ENCODE results near the gene DEDD. TPM values are rescaled to one million over a fixed set of nuclear protein-coding genes. Genes with fewer than 3 reads are reported as not detected.

DEDD gene
- polyA plus RNA-seq, 3 donors: 40.9 to 56.3 (median 42.2) TPM

DNA sequence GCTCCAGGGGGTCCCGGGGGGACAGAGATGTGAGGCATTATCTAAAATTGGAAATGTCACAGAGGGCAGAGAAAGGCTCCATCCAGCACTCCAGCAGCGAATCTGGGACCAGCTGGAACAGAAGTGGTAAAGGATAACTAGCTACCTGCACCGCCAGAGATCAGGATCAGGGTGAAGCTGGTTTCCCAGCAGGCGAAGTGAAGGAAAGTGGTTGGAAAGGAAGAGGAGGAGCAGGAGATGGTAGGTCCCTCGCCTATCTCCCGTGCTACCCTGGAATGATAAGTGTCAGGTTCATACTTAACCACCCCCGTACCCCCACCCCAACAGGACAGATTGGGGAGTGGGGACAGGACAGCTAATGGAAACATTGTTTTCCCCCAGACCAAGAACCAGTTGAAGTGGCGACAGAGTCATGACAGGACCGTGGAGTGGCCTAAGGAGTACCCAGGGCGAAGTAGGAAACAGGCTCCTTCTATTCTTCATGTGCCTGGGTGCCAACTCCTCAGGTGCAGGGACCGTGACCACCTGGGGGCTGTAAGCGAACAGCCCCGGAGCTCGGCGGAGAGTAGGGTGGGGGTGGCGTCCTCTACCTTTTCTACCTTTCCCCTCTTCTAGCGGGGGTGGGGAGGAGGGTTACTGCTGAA lies 44.1 kb upstream of the DEDD start:
- no peaks in the 10 kb centered on the region for H3K27me3 ChIP-seq (ENCODE audit: control insufficient read depth in 2 of 2, insufficient read depth in 2 of 2, low read length in 2 of 2)
- H3K27me3 Mint-ChIP-seq (ENCODE audit: low read depth in 3 of 3): no peaks in the 10 kb centered on the region
- no peaks in the 10 kb centered on the region for H4K20me1 ChIP-seq (ENCODE audit: insufficient read depth, low read length)
- peaks cover 42 to 47% of the 10 kb centered on the region in 2 donors for H3K36me3 Mint-ChIP-seq
- no peaks in the 10 kb centered on the region for H3K9me3 Mint-ChIP-seq
- peaks cover 35% of the 10 kb centered on the region for H3K4me1 Mint-ChIP-seq
- intact Hi-C loops (cut with micrococcal nuclease): no loop called here
- peak overlapping the region; percentile 71 to 90 for H3K27ac ChIP-seq (ENCODE audit: low read depth in 1 of 2, low read length in 2 of 2)
- peak overlapping the region; percentile 94 for H2AFZ ChIP-seq (ENCODE audit: insufficient read depth, low read depth, low read length, poor library complexity, severe bottlenecking)
- H3K4me2 ChIP-seq (replicated peaks; ENCODE audit: extremely low read depth, low read length, poor library complexity, severe bottlenecking): peak overlapping the region; percentile 93
- no peak for TF ChIP-seq CTCF (IDR thresholded peaks at IDR 0.05)
- no peak for DNase-seq
- 52% methylated on average over 6 of the region's 17 CpGs for WGBS (ENCODE audit: insufficient coverage)
- no peaks in the 10 kb centered on the region for H3K9me3 ChIP-seq (replicated peaks in 1 of 2; ENCODE audit: control insufficient read depth in 1 of 2, insufficient read depth in 1 of 2, low read length in 2 of 2)
- peak overlapping the region; percentile 99 to 100 for H3K4me3 Mint-ChIP-seq
- peaks cover 41 to 44% of the 10 kb centered on the region in 2 donors for H3K36me3 ChIP-seq (replicated peaks in 1 of 2; ENCODE audit: control insufficient read depth in 1 of 2, insufficient read depth in 2 of 2, low read length in 2 of 2)
- H3K79me2 ChIP-seq (ENCODE audit: insufficient read depth, low read length): peaks cover 19% of the 10 kb centered on the region
- peak overlapping the region; percentile 95 to 100 (median 99) for H3K27ac Mint-ChIP-seq
- peaks cover 31 to 37% of the 10 kb centered on the region in 2 donors for H3K4me1 ChIP-seq (ENCODE audit: control insufficient read depth in 1 of 2, insufficient read depth in 2 of 2, low read length in 2 of 2)
- peak overlapping the region; percentile 66 to 95 (median 78) for H3K4me3 ChIP-seq (replicated peaks in 1 of 3; ENCODE audit: low read depth in 2 of 3, low read length in 3 of 3)
- peak overlapping the region; percentile 83 for H3K9ac ChIP-seq (ENCODE audit: insufficient read depth, low read length, poor library complexity, severe bottlenecking)

- Histone ChIP-seq H3K4me2 (replicated peaks; ENCODE audit: extremely low read depth, low read length, poor library complexity, severe bottlenecking) (peak overlapping the region; percentile 93), H2AFZ (ENCODE audit: insufficient read depth, low read depth, low read length, poor library complexity, severe bottlenecking) (no peak overlapping the region), H3K27ac (ENCODE audit: low read depth in 1 of 2, low read length in 2 of 2) (no peak overlapping the region), H3K79me2 (ENCODE audit: insufficient read depth, low read length) (peaks cover 19% of the 10 kb centered on the region), H3K9ac (ENCODE audit: insufficient read depth, low read length, poor library complexity, severe bottlenecking) (no peak overlapping the region), H3K4me1 (ENCODE audit: control insufficient read depth in 1 of 2, insufficient read depth in 2 of 2, low read length in 2 of 2) (peaks cover 24 to 30% of the 10 kb centered on the region in 2 donors), H3K27me3 (ENCODE audit: control insufficient read depth in 2 of 2, insufficient read depth in 2 of 2, low read length in 2 of 2) (no peaks in the 10 kb centered on the region), H3K36me3 (replicated peaks in 1 of 2; ENCODE audit: control insufficient read depth in 1 of 2, insufficient read depth in 2 of 2, low read length in 2 of 2) (peaks cover 47 to 51% of the 10 kb centered on the region in 2 donors), H3K9me3 (replicated peaks in 1 of 2; ENCODE audit: control insufficient read depth in 1 of 2, insufficient read depth in 1 of 2, low read length in 2 of 2) (no peaks in the 10 kb centered on the region), H3K4me3 (replicated peaks in 1 of 3; ENCODE audit: low read depth in 2 of 3, low read length in 3 of 3) (peak overlapping the region in 1 of 3 experiments; percentile 95), H4K20me1 (ENCODE audit: insufficient read depth, low read length) (no peaks in the 10 kb centered on the region)
- H3K36me3 Mint-ChIP-seq: peaks cover 48 to 54% of the 10 kb centered on the region in 2 donors
- intact Hi-C loops (cut with micrococcal nuclease): no loop called here
- H3K9me3 Mint-ChIP-seq: no peaks in the 10 kb centered on the region
- TF ChIP-seq CTCF (IDR thresholded peaks at IDR 0.05): no peak
- DNase-seq: no peak
- no peaks in the 10 kb centered on the region for H3K27me3 Mint-ChIP-seq (ENCODE audit: low read depth in 3 of 3)
- H3K27ac Mint-ChIP-seq: peak overlapping the region in 5 of 7 donors; percentile 95 to 100 (median 100)
- H3K4me3 Mint-ChIP-seq: peak overlapping the region; percentile 99 to 100
- 98% methylated on average over 9 of the region's 10 CpGs for WGBS (ENCODE audit: insufficient coverage)
- peaks cover 30% of the 10 kb centered on the region for H3K4me1 Mint-ChIP-seq
Observed at GRCh38 chr1:161175771-161176453, 43.4 kb upstream of the DEDD start.
